T-helper 2 cell treated with Interferon-gamma antibody and Interleukin-4, amounts not matched to agents 100 ng/mL and 5 ng/mL, for 36 hours (primary cell): ENCODE results near the gene EIF4G3. TPM values are rescaled to one million over a fixed set of nuclear protein-coding genes. Genes with fewer than 3 reads are reported as not detected.
"Not testable (repeated sequence)": the region's sequence is repeated elsewhere in the genome, so short reads cannot be mapped to it uniquely, and the experiment has no call there.

ENCODE experiments used
- intact Hi-C: fragments of 100-400 bp; cut with micrococcal nuclease; formaldehyde crosslinking; loops from one replicate; pipeline ENCODE4 v1.15.1; 2023
- total RNA-seq: library from RNA; stranded (reverse); gene quantifications from 2 replicates; pipeline ENCODE4 v1.2.3, GENCODE V29; 2022

The EIF4G3 gene
- total RNA-seq, 1 donor from 2014 or later, result 48.4 TPM

DNA sequence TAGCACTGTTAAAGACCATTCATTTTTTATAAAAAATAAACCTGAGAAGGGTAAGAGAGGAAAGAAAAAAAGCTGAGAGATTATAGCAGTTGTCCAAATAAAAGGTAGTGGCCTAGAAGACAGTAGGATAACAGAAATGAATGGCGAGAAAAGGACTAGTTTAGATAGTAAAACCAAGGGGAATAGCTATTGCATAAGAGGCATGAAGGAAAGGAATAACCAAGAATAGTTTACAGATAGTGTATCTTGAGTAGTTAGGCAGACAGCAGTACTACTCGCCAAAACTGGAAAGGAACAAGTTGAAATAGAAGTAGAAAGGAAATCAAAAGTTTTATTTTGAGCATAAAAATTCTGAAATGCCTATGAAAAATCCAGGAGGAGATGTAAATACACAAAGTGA lies 70.5 kb downstream of the EIF4G3 start:
- intact Hi-C loops, result no loop called here

DNA sequence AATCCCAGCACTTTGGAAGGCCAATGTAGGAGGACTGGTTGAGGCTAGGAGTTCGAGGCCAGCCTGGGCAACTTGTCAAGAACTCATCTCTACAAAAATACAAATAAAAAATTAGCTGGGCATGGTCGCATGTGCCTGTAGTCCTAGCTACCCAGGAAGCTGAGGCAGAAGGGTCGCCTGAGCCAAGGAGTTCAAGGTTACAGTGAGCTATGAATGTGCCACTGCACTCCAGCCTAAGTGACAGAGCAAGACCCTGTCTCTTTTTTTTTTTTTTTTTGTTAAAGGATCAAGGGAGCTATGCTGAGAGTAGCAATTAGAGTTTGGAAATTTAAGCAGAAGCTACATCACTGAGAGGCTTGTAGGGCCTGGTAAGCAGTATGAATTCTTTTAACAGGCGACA lies 70.9 kb downstream of the EIF4G3 start:
- intact Hi-C loops, result no loop called here

DNA sequence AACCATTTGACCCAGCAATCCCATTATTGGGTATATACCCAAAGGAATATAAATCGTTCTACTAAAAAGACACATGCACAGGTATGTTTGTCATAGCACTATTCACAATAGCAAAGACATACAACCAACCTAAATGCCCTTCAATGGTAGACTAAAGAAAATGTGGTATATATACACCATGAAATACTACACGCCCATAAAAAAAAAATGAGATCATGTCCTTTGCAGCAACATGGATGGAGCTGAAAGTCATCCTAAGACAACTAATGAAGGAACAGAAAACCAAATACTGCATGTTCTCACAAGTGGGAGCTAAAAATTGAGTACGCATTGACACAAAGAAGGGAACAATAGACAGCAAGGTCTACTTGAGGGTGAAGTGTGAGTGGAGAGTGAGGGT lies 72.0 kb downstream of the EIF4G3 start:
- intact Hi-C loops, result no loop called here

DNA sequence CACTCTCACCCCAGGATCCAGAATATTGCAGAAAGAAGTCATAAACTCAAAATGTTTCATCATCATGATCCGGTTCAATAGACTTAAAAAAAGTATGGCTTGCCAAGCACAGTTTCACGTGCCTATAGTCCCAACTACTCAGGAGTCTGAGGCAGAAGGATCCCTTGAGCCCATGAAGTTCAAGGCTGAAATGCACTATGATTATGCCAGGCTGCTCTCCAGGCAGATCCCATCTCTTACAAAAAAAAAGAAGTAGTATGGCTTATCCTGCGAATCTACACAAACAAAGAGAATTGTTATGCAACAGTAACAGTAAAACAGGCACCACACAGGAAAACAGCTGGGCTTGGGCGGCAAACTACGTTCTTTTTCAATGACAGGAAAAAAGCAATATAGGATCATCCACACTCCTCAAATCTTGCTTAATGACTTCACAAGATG lies 76.2 kb downstream of the EIF4G3 start:
- intact Hi-C loops, result no loop called here

DNA sequence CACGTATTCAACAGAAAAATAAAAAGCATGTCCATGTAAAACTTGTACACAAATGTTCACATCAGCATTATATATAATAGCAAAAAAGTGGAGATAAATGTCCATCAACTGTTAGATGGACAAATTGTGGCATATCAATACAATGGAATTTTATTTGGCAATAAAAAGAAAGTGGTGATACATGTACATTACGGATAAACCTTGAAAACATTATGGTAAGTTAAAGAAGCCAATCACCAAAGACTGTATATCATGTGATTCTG lies 76.9 kb downstream of the EIF4G3 start:
- intact Hi-C loops, result no loop called here

DNA sequence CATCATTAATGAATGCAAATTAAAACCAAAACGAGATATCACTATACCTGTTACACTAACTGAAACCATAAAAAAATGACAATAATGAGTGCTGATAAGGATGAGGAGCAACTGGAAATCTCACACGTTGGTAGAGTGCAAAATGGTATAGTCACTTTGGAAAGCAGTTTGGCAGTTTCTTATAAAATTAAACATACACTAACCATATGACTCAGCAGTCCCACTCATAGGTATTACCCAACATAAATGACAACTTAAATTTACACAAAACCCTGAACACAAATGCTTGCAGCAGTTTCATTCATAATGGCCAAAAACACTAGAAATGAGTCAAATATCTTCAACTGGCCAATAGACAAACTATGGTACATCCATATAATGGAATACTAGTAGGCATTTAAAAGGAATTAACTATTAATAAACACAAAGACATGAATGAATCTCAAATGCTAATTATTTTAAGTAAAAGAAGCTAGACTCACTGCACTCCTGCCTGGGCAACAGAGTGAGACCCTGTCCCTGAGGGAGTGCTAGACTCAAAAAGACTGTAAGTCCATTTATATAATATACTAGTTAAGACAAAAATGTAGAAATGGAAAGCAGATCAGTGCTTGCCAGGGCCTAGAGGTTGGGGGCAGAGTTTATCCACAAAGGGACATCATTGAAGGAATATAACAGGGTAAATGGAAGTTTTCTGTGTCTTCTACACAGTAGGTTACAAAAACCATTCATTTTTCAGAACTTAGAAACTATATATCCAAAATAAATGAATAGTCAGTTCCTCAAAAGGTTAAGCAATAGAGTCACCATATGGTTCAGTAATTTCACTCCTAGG lies 77.4 kb downstream of the EIF4G3 start:
- intact Hi-C loops, result no loop called here

DNA sequence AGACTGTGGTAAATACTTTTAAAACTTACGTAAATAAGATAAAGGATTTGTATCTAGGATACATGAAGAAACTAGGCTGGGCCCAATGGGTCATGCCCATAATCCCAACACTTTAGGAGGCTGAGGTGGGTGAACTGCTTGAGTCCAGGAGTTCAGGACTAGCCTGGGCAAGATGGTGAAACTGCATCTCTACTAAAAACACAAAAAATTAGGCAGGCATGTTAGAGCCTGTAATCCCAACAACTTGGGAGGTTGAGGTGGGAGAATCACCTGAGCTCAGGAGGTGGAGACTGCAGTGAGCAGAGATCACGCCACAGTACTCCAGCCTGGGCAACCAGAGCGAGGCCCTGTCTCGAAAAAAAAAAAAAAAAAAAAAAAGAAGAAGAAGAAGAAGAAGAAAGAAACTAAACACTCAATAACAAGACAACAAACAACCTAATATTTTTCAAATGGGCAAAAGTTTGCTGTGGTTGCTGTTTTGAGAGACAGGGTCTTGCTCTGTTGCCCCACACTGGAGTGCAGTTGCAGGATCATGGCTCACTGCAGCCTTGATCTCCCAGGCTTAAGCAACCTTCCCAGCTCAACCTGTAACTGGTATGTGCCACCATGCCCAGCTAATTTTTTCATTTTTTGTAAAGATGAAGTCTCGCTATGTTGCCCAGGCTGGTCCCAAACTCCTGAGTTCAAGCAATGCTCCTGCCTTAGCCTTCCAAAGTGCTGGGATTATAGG lies 78.3 kb downstream of the EIF4G3 start:
- intact Hi-C loops, result no loop called here

DNA sequence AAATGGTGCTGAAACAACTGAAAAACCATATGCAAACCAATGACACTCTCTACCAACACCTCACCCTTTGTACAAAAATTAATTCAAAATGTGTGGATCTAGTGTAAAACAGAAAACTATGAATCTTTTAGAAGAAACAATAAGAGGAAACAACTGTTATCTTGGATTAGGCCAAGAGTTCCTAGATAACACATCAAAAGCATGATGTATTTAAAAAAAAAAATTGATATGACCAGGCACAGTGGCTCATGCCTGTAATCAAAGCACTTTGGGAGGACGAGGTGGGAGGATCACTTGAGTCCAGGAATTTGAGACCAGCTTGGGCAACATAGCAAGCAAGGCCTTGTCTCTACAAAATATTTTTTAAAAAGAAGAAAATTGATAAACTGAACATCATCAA lies 79.0 kb downstream of the EIF4G3 start:
- intact Hi-C loops, result no loop called here

DNA sequence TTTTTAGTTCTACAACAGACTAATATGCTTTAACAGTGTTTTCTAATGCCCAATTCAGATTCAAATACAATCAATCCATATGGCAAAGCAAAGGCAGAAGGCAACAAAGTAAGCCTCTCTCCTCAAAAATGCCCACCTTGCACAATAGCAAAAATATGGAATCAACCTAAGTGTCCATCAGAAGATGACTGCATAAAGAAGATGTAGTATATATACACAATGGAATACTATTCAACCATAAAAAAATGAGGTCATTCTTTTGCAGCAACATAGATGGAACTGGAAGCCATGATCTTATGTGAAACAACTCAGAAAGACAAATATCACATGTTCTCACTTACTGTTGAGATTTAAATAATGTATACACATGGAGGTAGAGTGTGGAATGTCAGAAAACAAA lies 80.7 kb downstream of the EIF4G3 start:
- intact Hi-C loops, result no loop called here

DNA sequence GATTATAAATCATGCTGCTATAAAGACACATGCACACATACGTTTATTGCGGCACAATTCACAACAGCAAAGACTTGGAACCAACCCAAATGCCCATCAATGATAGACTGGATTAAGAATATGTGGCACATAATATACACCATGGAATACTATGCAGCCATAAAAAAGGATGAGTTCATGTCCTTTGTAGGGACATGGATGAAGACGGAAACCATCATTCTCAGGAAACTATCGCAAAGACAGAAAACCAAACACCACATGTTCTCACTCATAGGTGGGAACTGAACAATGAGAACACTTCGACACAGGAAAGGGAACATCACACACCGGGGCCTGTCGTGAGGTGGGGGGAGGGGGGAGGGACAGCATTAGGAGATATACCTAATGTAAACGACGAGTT lies 82.4 kb downstream of the EIF4G3 start:
- intact Hi-C loops, result not testable (repeated sequence)

DNA sequence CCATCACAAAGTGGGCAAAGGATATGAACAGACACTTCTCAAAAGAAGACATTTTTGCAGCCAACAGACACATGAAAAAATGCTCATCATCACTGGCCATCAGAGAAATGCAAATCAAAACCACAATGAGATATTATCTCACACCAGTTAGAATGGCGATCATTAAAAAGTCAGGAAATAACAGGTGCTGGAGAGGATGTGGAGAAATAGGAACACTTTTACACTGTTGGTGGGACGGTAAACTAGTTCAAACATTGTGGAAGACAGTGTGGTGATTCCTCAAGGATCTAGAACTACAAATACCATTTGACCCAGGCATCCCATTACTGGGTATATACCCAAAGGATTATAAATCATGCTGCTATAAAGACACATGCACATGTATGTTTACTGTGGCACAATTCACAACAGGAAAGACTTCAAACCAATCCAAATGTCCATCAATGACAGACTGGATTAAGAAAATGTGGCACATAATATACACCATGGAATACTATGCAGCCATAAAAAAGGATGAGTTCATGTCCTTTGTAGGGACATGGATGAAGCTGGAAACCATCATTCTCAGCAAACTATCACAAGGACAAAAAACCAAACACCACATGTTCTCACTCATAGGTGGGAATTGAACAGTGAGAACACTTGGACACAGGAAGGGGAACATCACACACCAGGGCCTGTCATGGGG lies 83.3 kb downstream of the EIF4G3 start:
- intact Hi-C loops, result not testable (repeated sequence)

DNA sequence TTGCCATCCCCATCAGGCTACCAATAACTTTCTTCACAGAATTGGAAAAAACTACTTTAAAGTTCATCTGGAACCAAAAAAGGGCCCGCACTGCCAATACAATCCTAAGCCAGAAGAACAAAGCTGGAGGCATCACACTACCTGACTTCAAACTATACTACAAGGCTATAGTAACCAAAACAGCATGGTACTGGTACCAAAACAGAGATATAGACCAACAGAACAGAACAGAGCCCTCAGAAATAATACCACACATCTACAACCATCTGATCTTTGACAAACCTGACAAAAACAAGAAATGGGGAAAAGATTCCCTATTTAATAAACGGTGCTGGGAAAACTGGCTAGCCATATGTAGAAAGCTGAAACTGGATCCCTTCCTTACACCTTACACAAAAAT lies 84.2 kb downstream of the EIF4G3 start:
- intact Hi-C loops, result not testable (repeated sequence)

DNA sequence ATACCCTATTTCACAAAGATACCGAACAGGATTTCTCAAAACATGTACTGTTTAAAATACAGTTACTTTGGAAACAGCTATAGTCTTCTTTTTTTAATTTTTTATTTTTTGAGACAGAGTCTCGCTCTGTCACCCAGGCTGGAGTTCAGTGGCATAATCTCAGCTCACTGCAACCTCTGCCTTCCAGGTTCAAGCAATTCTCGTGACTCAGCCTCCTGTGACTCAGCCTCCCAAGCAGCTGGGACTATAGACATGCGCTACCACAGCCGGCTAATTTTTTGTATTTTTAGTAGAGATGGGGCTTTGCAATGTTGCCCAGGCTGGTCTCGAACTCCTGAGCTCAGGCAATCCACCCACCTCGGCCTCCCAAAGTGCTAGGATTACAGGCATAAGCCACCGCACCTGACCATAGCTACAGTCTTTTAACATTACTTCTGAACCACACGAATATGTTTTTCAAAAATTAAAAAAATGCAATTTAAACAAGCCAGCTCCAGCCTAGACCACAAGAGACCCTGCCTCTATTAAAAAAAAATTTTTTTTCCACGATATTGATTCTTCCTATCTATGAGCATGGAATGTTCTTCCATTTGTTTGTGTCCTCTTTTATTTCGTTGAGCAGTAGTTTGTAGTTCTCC lies 85.5 kb downstream of the EIF4G3 start:
- intact Hi-C loops, result not testable (repeated sequence)

DNA sequence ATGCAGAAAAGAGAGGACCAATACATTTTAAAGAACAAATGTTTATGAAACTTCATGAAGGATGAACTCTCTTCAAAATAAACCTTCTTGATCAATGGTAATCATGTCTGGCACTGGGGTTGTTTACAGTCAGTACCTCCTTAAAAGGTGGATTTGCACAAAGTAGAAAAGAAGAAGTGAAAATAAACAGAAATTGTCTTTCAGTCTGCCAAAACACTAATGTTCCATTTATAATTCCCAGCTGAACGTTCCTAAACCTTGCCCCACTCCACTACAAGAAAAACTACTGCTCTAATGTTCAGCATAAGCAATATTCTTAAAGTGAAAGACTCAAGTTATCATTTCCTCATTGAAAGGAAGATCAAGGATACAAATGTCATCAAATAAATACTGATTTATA lies 86.2 kb downstream of the EIF4G3 start:
- intact Hi-C loops, result no loop called here

DNA sequence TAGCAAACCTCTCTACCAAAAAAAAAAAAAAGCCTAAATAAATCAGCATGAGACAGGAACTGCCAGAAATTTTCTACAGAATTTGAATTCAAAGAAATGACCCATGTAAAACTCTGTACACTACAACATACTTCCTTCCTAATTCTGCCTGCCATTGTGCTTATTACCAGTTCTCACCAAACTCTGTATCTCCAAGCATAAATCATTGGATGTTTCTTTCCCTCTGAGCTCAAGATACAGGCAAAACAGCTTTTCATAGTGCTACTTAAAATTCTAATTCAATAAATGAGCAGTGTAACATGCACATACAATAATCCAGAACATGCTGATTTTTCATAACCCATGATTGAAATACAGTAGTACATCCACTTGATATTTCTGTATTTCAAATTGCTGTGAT lies 87.0 kb downstream of the EIF4G3 start:
- intact Hi-C loops, result no loop called here

DNA sequence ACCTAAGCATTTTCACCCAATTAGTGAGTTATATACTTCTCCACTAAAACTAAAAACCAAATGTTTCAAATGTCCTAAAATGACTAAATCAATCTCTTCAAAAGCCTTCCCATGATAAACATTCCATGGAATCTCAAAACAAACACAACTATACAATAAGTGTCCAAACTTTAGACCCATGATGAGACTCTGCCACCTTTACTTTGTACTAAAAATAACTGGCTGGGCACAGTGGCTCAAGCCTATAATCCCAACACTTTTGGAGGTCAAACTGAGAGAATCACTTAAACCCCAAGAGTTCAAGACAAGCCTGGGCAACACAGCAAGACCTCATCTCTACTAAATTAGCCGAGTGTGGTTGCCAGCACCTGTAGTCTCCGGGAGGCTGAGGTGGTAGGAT lies 87.4 kb downstream of the EIF4G3 start:
- intact Hi-C loops, result no loop called here

DNA sequence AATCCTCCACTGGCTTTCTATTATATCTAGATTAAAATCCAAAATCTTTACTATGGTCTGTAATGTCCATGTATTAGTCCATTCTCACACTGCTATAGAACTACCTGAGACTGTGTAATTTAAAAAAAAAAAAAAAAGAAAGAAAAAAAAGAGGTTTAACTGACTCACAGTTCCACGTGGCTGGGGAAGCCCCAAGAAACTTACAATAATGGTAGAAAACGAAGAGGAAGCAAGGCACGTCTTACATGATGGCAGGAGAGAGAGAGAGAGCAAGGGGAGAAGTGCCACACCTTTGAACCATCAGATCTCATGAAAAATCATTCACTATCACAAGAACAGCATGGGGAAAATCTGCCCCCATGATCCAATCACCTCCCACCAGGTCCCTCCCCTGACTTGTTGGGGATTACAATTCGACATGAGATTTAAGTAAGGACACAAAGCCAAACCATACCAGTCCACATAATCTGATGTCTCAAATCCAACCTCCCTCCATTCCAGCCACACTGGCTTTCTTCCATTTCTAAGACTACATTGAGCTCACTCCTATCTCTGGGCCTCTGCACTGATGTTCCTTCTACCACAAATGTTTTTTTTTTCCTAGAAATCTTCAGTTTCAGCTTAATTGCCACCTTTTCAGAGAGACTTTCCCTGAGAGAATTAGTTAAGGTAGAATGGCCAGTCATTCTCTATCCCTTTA lies 92.4 kb downstream of the EIF4G3 start:
- intact Hi-C loops, result no loop called here

DNA sequence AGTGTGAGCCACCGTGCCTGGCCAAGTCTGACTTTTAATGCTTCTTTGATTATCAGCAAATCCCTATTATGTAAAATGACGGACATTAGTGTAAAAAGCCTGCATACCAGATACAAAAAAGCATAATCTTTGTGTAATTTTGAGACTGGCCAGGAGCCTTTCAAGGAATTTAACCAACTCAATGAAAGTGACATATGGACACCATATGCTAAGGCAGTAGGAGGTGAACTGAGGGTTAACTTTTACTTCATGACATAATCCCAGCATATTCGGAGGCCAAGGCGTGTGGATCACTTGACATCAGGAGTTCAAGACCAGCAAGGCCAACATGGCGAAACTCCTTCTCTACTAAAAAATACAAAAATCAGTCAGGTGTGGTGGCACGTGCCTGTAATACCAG lies 94.6 kb downstream of the EIF4G3 start:
- intact Hi-C loops, result no loop called here

DNA sequence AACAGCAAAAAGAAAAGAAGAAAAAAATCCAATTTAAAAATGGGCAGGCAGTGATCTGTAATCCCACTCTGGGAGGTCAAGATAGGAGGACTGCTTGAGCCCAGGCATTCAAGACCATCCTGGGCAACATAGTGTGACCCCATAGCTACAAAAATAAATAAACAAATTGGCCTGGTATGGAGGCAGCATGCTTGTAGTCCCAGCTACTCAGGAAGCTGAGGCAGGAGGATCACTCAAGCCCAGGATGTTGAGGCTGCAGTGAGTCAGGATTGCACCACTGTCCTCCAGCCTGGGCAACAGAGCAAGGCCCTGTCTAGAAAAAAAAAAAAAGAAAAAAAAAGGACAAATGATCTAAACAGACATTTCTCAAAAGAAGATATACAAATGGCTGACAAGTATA lies 99.6 kb downstream of the EIF4G3 start:
- intact Hi-C loops, result no loop called here

DNA sequence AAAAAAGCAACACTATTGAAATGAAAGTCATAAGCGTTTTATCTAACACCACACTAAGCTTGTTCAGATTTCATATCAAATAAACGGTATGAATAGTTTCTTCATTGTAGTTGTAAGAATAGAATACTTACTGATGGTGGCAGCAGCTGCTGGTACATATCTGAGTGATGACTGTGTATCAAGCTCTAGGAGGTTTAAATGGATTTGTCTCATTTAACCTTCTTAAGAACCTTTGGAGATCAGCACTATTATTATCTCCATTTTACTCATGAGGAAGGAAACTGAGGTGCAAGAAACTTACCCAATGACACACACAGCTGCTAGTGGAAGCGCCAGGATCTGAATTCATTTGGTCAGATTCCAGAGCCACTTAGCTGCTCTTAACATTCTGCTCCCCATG lies 104.0 kb downstream of the EIF4G3 start:
- intact Hi-C loops, result no loop called here

DNA sequence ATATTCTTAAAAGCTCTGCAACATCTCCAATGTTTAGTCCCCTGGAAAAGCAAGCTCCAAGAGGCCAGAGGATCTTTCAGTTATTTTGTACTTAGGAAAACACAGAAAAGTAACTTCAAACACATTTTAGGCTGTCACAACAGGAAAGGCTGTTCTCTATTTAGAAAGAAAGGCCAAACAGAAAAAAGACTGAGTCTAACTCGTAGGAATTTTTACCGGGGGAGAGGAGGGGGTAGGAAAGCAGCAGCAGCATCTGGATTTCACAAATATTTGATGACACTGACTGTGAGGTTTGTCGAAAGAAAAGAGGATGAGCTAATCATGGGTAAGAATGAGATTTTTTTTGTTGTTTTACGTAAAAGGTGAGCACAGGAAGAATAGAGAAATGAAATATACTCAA lies 107.1 kb downstream of the EIF4G3 start:
- intact Hi-C loops, result no loop called here
